HT-29 (cell line): Measurements from ENCODE around the gene ENTHD1. TPM values are rescaled to one million over a fixed set of nuclear protein-coding genes. Genes with fewer than 3 reads are reported as not detected.

Experiments used
- DNase-seq: peaks from one replicate; pipeline ENCODE4 v3.0.0-alpha.2; 2015; ENCODE audit warnings: low spot score
- total RNA-seq: library from RNA; depleted of rRNA; stranded (reverse); fragments of >200 nt; shearing (Covaris generic); gene quantifications from 2 replicates; pipeline ENCODE4 v1.2.3, GENCODE V29; 2014

Gene ENTHD1
- total RNA-seq, 1 experiment from 2014 or later, result not detected

DNA sequence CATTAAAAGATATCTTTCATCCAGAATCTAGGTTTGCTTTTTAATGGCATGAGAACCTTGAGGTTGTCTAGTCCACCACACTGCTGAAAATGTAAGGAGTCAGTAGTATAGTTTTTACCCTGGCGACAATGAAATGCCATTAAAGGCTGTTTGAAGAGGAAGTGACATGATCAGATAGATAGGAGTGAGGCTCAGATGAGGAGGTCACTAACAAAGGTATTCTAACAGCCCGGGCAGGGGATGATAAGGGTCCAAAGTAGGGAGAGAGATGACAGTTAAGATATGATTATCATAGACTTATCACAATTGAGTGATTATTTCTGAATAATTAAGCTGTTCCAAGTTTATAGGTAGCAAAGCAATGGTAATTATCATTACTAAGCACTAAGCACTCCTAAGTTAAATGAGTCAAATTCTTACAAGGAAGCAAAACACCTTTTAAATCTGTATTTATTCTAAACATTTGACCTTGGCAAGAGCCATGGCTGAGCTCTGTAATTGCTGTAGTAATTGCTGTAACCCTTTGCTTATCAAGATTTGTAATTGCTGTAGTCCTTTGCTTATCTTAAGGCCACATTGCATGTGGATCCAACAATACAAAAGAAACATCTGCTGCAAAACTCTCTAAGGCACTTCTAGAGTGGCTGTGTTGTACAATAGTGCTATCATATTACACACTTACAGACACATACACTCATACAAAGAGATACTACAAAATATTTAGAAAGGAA lies 92.6 kb downstream of the ENTHD1 start:
- DNase-seq, result no peak

GRCh38 chr22:39797528-39798147 lies 95.9 kb downstream of the ENTHD1 start:
- no peak for DNase-seq

GRCh38 chr22:39789788-39790187 lies 103.8 kb downstream of the ENTHD1 start:
- DNase-seq, result no peak

DNA sequence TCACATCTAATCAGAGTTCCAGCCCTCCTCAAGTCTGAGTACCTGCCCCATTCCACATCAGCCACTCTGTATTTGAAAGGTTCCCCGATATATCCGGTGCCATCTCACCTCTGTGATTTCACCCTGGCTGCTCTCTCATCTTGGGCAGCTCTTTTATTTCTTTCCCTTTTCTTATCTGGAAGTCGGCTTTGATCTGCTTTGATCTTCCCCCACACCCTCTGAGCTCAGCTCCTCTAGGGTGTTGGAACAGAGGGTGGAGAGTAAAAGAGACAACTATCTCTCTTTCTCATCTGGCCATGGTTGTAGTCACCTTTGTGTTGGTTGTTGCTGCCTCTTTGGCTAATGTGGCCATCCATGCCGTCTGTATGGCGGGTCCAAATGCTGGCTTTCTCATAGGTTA lies 108.3 kb downstream of the ENTHD1 start:
- DNase-seq, result no peak

GRCh38 chr22:39777716-39778454 lies 115.7 kb downstream of the ENTHD1 start:
- no peak for DNase-seq

- no peak for DNase-seq
Measured at GRCh38 chr22:39776295-39777009, 117.1 kb downstream of the ENTHD1 start.

- DNase-seq, result peak; percentile 14
Measured at GRCh38 chr22:39773976-39774539, 119.5 kb downstream of the ENTHD1 start.

GRCh38 chr22:39773503-39773902 lies 120.1 kb downstream of the ENTHD1 start:
- DNase-seq, result no peak

- DNase-seq, result no peak
Measured at GRCh38 chr22:39771486-39771885, 122.1 kb downstream of the ENTHD1 start.

- no peak for DNase-seq
Measured at GRCh38 chr22:39765661-39766060, 127.9 kb downstream of the ENTHD1 start.

GRCh38 chr22:39765046-39765445 lies 128.5 kb downstream of the ENTHD1 start:
- DNase-seq, result no peak

DNA sequence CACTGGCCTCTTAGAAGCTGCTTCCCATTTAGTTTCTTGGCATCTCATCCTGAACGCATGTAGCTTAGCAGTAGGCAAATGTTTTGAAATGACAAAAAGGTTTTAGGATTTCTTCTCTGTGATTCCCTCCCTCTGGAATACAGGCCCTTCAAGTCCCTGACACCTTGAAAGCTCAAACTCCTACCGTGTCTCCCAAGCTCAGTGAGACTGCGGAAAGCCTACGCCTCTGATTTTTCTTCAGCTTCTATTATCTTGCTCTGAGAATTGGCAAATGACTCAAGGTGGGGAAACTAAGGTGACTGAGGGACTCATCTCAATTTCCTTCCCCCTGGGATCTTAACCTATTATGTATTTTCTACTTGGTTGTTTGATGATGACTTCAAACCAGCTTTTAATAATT lies 130.3 kb downstream of the ENTHD1 start:
- no peak for DNase-seq

GRCh38 chr22:39750759-39751158 lies 142.8 kb downstream of the ENTHD1 start:
- DNase-seq, result no peak

- no peak for DNase-seq
Measured at GRCh38 chr22:39748877-39749276, 144.7 kb downstream of the ENTHD1 start.

DNA sequence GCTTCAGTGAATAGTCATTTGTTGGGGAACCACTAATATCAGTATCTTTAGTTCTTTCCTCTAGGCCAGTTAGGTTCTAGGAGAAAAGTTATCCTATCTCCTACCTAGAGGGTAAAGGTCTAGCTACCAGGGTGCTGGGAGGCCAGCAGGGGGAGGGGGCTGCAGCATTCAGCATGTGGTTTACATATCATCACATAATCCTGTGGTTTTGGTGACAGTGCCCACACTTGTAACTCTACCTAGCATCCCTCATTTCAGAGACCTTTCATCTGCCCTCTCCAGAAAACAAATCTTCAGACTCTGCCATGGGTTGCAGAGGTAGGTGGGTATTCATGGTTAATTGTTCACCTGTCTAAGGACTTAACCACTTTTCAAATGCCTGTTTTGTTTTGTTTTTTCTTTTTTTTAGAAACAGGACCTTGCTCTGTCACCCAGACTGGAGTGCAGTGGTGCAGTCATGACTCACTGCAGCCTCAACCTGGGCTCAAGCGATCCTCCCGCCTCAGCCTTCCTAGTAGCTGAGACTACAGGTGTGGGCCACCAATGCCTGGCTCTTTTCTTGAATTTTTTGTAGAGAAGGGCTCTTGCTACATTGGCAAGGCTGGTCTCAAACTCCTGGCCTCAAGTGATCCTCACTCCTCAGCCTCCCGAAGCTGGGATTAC lies 146.8 kb downstream of the ENTHD1 start:
- no peak for DNase-seq

DNA sequence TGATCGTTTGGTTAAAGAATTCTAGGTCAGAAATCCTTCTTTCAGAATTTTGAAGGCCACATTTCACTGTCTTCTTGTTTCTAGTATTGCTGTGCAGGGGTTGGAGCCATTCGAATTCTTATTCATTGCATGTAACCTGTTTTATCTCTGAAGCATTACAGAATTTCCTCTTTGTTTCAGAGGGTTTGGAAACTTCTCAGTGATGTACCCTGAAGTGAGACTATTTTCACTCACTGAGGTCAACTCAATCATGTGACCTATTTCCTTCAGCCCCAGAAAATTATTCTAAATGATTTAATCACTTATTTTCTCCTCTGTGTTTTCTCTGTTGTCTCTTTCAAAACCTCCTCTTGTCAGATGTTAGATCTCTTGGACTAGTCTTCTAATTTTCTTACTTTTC lies 147.8 kb downstream of the ENTHD1 start:
- DNase-seq, result no peak

DNA sequence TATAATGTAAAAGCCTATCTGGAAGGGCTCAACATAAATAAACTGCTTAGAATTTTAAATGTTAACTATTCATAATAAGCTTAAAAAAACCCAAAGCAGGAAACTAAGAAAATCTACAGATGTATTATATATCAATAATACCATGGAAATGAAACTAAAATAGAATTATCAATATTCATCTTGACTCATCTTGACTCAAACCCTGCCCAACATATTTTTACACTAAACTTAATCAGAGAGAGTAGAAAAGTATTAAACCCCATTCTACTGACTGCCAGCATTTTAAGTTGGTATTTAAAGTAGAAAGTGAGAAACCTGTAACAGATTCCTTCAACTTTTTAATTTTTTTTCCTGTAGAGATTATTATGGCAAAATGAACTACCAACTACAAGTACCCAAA lies 149.2 kb downstream of the ENTHD1 start:
- DNase-seq, result no peak

DNA sequence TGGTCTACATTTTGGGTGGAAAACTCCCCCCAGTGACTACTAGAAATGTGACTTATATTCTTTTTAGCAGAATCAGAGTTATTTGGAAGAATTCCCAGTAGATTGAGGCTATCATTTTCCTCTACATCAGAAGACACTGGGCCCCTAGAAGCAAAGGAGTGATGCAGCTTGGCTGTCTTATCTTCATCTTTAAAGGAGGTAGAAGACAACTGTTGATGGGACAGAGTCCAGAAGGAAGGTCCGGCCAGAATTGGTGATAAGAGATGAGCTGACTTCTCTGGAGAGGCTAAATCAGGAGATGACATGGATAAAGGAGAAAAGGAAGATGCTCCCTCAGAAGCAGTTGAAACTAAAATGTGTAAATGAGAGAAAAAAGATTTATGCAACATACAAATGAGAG lies 149.6 kb downstream of the ENTHD1 start:
- no peak for DNase-seq

- DNase-seq, result no peak
Measured at GRCh38 chr22:39739338-39740027, 154.1 kb downstream of the ENTHD1 start.

GRCh38 chr22:39738746-39739145 lies 154.8 kb downstream of the ENTHD1 start:
- no peak for DNase-seq

DNA sequence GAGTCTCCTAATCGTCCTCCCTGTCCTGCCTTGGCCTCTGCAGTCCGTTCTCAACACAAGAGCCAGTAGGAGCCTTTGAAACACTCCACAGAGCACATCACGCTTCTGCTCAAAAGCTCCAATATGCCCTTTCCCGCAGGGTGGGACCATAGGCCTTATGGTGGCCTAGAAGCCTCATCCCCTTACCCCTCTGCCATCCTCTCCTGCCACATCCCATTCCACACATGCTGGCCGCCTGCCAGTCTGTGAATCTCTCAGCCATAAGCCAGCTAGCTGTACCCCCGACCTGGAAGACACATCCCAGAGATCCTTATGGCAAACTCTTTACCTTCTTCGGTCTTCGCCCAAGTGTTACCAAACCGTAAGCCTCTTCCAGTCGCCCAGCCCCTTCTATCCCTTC lies 157.8 kb downstream of the ENTHD1 start:
- no peak for DNase-seq
